DOHH2 (cell line): ENCODE data around the gene HAUS5.

Experiments
- H3F3A ChIP-seq: fragments of 200-600 bp; sonication (generic), shearing (Covaris generic); 2 replicates; pipeline ENCODE4 v1.6.0; 2016; ENCODE audit warnings: antibody characterized with exemption, mild to moderate bottlenecking; ENCODE audit not compliant: control insufficient read depth, insufficient read depth
- H3K27ac ChIP-seq: fragments of 200-600 bp; sonication (generic); 2 replicates; pipeline ENCODE4 v1.5.1; 2014; ENCODE audit warnings: low read depth, mild to moderate bottlenecking, low read length, moderate library complexity
- H3K27me3 ChIP-seq: fragments of 200-600 bp; sonication (generic); 2 replicates; pipeline ENCODE4 v1.6.1; 2014; ENCODE audit warnings: mild to moderate bottlenecking, low read length, mixed read lengths; ENCODE audit not compliant: control insufficient read depth
- H3K36me3 ChIP-seq: fragments of 200-600 bp; sonication (generic); 2 replicates; pipeline ENCODE4 v1.6.1; 2014; ENCODE audit warnings: mild to moderate bottlenecking, low read length, moderate library complexity, mixed read lengths; ENCODE audit not compliant: control insufficient read depth
- H3K4me1 ChIP-seq: fragments of 200-600 bp; sonication (generic); 2 replicates; pipeline ENCODE4 v1.6.1; 2014; ENCODE audit warnings: mild to moderate bottlenecking, low read length, mixed read lengths; ENCODE audit not compliant: control insufficient read depth
- H3K4me2 ChIP-seq: fragments of 200-600 bp; sonication (generic); 2 replicates; pipeline ENCODE4 v1.6.0; 2014; ENCODE audit warnings: mild to moderate bottlenecking, low read length, moderate library complexity
- H3K4me3 ChIP-seq: fragments of 200-600 bp; sonication (generic); 2 replicates; pipeline ENCODE4 v1.5.1; 2014; ENCODE audit warnings: mild to moderate bottlenecking, low read length, mixed read lengths
- H3K79me2 ChIP-seq: fragments of 200-600 bp; sonication (generic); 2 replicates; pipeline ENCODE4 v1.6.1; 2014; ENCODE audit warnings: mild to moderate bottlenecking, low read length, mixed read lengths; ENCODE audit not compliant: control insufficient read depth
- H3K9me2 ChIP-seq: fragments of 200-600 bp; sonication (generic); replicated peaks from 2 replicates; pipeline ENCODE4 v1.6.1; 2014; ENCODE audit warnings: mild to moderate bottlenecking, low read length, mixed read lengths; ENCODE audit not compliant: control insufficient read depth
- H3K9me3 ChIP-seq: fragments of 200-600 bp; sonication (generic); 2 replicates; pipeline ENCODE4 v1.6.1; 2014; ENCODE audit warnings: antibody characterized with exemption, low read length, mixed read lengths; ENCODE audit not compliant: control insufficient read depth, insufficient read depth
- H4K20me1 ChIP-seq: fragments of 200-600 bp; sonication (generic); 2 replicates; pipeline ENCODE4 v1.6.0; 2014; ENCODE audit warnings: low read depth, mild to moderate bottlenecking, antibody characterized with exemption, low read length, moderate library complexity; ENCODE audit not compliant: control insufficient read depth, insufficient read depth
- CTCF ChIP-seq: fragments of 200-600 bp; sonication (generic); IDR thresholded peaks from one replicate; pipeline ENCODE4 v1.5.1; 2014; ENCODE audit warnings: antibody characterized with exemption, mild to moderate bottlenecking, low read depth, low read length; ENCODE audit not compliant: poor library complexity, severe bottlenecking
- EZH2phosphoT487 ChIP-seq: fragments of 200-600 bp; sonication (generic); IDR thresholded peaks from 2 replicates; pipeline ENCODE4 v1.6.1; 2017; ENCODE audit warnings: borderline replicate concordance, mild to moderate bottlenecking, antibody characterized with exemption, low read length, moderate library complexity, mixed read lengths

HAUS5 gene

GRCh38 chr19:35641515-35642151 lies 29.1 kb downstream of the HAUS5 start, which contains the start of gene ETV2:
TSS of gene ETV2 (plus strand) at chr19:35641745. CDS start at chr19:35642461, 716 bp downstream.
- H3K79me2 ChIP-seq: no peaks in the 10 kb centered on the region
- TF ChIP-seq EZH2phosphoT487 (no peak), CTCF (no peak)
- H3K27ac ChIP-seq: no peak within 1 kb of the TSS
- H3K9me3 ChIP-seq: no peaks in the 10 kb centered on the region
- H3K4me1 ChIP-seq: peaks cover 45% of the 10 kb centered on the region
- H3K4me3 ChIP-seq: peak within 1 kb of the TSS; percentile 81
- H4K20me1 ChIP-seq: no peaks in the 10 kb centered on the region
- H3K4me2 ChIP-seq: peak within 1 kb of the TSS; percentile 92
- H3K36me3 ChIP-seq: peaks cover 17% of the 10 kb centered on the region
- H3K9me2 ChIP-seq: no peaks in the 10 kb centered on the region
- peaks cover 13% of the 10 kb centered on the region for H3F3A ChIP-seq
- H3K27me3 ChIP-seq: no peaks in the 10 kb centered on the region

- Histone ChIP-seq H3K4me1 (peaks cover 45% of the 10 kb centered on the region), H3K4me3 (peak overlapping the region; percentile 81; the same call in 1 of the 2 replicates), H3K9me2 (no peaks in the 10 kb centered on the region)
Measured at GRCh38 chr19:35642312-35642711, 29.8 kb downstream of the HAUS5 start.

GRCh38 chr19:35642798-35643254 lies 30.3 kb downstream of the HAUS5 start:
- Histone ChIP-seq H3K79me2 (no peaks in the 10 kb centered on the region), H3K4me2 (peak overlapping the region; percentile 92), H3K27me3 (no peaks in the 10 kb centered on the region), H3K4me3 (peak overlapping the region; percentile 81), H3K27ac (no peak overlapping the region), H3K4me1 (peaks cover 49% of the 10 kb centered on the region), H3K36me3 (peaks cover 5% of the 10 kb centered on the region), H3K9me3 (no peaks in the 10 kb centered on the region), H3K9me2 (no peaks in the 10 kb centered on the region), H3F3A (peaks cover 13% of the 10 kb centered on the region), H4K20me1 (no peaks in the 10 kb centered on the region)
- TF ChIP-seq CTCF (no peak), EZH2phosphoT487 (no peak)

More at GRCh38 chr19:35642312-35642711, 29.8 kb downstream of the HAUS5 start:
- Histone ChIP-seq H3K36me3 (peaks cover 10% of the 10 kb centered on the region), H3K4me2 (peak overlapping the region; percentile 92), H3K27ac (no peak overlapping the region), H3K79me2 (no peaks in the 10 kb centered on the region), H4K20me1 (no peaks in the 10 kb centered on the region), H3K9me3 (no peaks in the 10 kb centered on the region), H3F3A (peaks cover 13% of the 10 kb centered on the region), H3K27me3 (no peaks in the 10 kb centered on the region)
- TF ChIP-seq EZH2phosphoT487 (no peak), CTCF (no peak)
